HG02852 (cell line): ENCODE results near the gene DGAT2.

Experiments
- ATAC-seq: cut with Tn5 transposase; IDR thresholded peaks from one replicate; pipeline ENCODE4 v1.9.1; 2021; ENCODE audit warnings: mild to moderate bottlenecking, moderate library complexity; ENCODE audit not compliant: unreplicated experiment

DGAT2 gene

DNA sequence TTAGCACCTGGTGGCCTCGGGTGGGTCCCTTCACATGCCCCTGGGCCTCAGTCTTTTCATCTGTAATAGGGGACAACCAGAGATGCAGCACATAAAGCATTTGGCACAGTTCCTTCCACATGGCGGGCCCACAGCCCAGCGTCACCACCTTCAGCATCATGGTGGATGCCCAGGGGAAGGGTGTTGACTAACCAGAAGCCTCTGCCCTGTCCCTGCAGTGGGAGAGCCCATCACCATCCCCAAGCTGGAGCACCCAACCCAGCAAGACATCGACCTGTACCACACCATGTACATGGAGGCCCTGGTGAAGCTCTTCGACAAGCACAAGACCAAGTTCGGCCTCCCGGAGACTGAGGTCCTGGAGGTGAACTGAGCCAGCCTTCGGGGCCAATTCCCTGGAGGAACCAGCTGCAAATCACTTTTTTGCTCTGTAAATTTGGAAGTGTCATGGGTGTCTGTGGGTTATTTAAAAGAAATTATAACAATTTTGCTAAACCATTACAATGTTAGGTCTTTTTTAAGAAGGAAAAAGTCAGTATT is 31.6 kb downstream of the DGAT2 start:
- no peak for ATAC-seq

DNA sequence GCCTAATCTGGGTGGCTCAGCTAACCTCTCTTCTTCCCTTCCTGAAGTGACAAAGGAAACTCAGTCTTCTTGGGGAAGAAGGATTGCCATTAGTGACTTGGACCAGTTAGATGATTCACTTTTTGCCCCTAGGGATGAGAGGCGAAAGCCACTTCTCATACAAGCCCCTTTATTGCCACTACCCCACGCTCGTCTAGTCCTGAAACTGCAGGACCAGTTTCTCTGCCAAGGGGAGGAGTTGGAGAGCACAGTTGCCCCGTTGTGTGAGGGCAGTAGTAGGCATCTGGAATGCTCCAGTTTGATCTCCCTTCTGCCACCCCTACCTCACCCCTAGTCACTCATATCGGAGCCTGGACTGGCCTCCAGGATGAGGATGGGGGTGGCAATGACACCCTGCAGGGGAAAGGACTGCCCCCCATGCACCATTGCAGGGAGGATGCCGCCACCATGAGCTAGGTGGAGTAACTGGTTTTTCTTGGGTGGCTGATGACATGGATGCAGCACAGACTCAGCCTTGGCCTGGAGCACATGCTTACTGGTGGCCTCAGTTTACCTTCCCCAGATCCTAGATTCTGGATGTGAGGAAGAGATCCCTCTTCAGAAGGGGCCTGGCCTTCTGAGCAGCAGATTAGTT is 32.3 kb downstream of the DGAT2 start:
- ATAC-seq = no peak

DNA sequence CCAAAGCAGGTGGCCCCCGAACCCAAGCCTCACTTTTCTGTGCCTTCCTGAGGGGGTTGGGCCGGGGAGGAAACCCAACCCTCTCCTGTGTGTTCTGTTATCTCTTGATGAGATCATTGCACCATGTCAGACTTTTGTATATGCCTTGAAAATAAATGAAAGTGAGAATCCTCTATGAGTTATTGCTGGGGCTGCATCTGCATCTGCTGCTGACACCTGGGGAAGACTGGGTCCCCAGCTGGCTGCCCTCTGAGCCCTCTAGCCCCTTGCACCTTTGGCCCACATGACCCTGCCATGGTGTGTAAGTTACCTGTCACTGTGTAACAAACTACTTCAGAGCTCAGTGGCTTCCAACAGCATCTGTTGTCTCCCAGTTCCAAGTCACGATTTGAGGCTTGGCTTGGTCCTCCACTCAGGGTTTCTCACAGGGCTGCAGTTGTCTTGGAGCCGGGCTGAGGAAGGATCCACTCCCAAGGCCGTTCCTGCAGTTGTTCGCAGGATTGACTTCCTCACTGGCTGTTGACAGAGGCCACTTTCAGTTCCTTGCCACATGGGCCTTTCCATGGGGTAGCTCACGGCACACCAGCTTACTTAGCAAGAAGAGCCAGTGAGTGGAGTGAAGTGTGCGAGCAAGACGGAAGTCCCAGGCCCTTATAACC is 32.9 kb downstream of the DGAT2 start:
- no peak for ATAC-seq

DNA sequence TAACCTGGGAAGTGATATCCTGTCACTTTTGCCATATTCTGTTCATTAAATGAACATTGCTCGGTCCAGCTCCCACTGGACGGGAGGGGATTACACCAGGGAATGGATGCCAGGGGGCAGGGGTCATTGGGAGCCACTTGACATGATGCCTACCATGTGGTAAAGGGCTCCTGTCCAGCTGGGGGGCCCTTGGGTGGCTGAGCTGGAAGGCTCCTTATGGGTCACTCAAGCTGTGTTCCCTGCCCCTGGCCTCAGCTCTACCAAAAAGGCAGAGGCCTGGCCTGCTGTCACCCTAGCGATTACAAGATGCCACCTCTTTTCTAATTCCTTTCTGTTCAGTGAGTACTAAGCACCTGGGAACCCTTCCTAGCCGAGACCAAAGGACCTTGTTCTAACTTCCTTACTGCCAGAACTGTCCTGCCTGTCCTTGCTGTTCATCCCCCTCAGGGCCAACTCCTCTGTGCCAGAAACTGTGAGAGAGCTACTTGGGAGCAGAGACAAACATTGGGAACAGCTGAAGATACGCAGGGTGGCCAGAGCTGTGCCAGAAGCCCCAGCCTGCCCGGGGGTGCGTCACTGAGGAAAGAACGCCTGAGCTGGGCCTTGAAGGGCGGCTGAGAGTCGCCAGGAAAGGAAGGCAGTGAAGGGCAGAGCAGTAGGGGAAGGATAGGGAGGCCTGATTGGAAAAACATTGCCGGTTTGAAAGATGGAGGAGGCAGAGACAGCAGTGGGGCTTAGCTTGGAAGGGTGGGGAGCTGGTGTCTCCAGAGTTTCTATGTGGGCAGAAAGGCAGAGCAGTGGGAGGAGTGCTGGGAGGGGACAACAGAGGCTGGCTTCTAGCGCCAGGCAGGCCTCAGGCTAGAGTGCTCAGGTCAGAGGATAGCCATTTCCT is 33.7 kb downstream of the DGAT2 start:
- no peak for ATAC-seq

DNA sequence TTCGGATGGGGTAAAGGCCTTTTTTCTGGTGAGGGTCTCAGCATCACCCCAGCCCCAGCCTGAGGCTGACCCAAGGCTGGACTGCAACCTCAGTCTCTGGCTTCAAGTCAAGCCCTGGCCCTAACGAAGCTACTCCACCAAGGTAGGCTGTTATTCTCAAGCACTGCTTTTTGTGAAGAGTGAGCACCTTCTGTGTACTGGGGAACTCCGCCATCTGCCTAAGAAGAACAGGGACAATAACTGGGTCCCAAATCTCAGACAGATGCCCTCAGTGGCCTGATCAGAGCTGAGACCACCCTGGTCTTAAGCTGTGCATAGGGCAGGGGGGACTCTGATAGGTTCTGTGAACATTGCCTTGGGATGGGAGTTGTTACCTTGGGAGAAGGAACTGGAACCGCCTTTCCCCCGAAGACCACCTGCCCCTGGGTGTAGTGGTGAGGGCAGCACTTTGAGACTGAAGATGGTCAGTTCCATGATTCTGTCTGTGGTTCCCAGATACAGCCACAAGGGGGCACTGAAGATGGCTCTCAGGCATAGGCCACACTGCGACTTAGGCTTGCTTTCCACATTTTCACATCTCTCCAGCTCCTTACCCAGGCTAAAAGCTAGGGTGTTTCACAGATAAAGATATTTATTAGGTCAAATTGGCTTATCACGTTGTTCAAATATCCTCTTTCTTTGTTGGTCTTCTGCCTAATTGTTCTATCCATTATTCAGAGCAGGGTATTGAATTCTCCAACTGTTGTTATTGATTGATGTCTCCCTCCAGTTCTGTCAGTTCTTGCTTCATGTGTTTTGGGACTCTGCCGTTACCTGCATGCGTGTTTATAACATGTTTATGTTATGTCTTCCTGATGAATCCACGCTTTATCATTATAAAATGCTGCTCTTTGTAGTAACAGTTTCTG is 34.6 kb downstream of the DGAT2 start:
- peak; percentile 54 for ATAC-seq

DNA sequence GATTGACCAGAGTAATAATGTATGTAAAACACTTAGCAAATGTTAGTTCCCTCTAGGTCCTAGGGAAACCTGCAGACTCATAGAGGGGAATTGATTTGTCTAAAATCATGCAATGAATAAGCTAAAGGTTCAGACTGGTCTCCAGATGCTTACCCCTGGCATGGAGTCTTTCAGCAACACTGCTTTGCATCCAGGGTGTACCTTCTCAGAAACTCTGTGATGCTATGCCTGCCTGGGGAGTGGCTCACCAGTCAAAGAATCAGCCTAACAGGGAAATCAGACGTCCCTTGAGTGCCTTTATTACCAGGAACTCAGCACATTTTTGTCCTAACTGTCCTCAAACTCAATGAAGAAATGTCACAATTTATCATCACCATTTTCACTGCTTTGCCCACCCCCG is 40.5 kb downstream of the DGAT2 start:
- no peak for ATAC-seq

DNA sequence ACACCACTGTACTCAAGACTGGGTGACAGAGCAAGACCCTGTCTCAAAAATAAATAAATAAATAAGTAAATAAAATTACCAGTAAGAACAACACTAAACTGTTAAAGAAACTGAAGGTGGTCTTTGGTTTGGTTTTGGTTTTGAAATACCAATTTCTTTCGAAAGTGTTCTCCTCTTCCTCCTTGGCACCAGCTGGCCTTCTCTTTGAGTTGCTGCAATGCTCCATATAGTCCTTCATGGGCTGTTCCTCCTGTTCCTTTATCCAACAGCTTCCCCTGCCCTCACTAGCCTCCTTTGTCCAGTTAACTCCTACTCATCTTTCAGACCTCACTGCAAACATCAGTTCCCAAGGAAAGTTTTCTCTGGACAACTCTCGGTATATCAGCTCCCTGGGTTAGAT is 41.4 kb downstream of the DGAT2 start:
- no peak for ATAC-seq

DNA sequence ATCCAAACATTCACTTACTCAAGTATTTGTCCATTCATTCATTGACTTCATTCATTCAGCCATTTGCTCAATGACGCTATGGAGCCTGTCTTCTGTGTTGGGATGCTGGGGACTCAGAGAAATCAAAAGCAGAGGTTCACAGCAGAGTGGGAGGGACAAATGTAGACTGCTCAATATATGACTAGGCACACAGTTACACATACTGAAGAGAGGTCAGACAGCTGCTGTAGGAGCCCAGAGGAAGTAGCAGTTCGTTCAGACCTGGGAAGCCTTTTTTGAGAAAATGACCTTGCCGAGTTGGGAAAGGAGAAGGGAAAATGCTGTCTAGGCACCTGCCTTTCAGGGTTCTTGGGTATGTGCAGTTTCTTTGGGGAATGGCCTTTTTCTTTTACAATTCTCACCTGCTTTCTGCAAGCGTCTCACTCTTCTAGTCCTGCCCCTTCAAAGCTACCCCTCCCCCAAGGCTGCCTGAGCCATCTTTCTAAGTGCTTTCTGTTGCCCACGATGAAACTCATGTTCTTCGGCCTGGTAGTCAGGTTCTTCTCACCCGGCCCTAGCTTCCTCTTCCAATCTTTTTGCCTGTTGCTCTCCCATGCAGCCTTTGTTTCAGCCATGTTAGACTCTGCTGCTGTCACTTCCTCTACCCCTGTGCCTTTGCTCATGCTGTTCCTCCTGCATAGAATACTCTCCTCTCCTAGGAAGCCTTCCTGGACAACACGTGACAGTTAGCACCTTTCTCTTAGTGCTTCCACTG is 42.2 kb downstream of the DGAT2 start:
- ATAC-seq = peak; percentile 32

DNA sequence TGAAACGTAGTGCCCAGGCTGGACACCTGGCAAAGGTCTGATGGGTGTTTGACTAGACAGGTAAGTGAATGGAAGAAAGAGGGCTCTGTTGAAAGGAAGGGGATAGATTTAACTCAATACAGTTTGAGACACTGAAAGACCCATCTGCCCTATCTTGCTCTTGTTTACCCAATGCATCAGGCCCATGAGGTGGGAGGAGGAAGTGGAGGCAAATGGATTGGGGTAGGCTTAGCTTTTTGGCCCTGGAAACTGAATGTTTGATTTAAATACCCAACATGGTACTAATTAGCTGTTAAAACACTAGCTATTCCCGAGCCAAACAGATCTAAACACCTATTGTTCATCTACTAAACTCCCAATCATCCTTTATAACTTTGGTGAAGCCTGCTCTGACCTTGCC is 42.9 kb downstream of the DGAT2 start:
- ATAC-seq = no peak

DNA sequence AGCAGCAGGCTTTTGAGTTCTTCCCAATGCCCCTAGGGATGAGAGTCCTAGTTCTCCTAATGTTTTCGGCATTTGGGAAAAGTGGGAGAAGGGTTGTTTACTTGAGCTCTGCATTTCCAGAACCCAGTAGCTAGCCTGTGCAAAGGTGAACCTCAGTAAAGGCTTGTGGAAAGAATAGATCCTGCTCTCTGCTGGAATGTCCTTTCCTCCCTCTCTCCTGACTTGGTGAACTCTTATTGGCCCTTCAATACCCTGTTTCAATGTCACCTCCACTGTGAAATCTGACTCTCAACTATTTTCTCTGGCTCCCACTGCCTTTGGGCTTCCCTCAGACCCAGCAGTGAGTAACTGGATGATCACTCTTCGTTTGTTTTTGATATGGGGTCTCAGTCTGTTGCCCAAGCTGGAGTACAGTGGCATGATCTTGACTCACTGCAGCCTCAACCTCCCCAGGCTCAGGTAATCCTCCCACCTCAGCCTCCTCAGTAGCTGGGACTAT is 44.0 kb downstream of the DGAT2 start:
- ATAC-seq = no peak

DNA sequence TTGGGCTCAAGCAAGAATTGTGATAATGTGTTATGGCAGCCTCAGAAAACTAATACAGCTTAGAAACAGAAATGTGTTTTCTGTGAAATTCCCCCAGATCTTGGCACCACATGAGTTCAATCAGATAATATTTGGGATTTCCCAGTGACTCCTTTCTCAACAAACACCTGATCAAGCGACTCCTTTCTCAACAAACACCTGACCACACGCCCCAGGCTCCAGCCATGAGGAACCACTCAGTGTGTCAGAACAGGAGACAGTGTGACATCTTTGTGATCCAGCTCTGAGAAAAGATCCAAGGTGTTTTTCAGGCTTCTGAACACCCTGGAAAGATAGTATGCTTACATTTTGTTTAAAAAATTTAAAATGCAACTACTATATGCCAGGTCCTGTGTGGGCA is 44.5 kb downstream of the DGAT2 start:
- ATAC-seq = no peak

DNA sequence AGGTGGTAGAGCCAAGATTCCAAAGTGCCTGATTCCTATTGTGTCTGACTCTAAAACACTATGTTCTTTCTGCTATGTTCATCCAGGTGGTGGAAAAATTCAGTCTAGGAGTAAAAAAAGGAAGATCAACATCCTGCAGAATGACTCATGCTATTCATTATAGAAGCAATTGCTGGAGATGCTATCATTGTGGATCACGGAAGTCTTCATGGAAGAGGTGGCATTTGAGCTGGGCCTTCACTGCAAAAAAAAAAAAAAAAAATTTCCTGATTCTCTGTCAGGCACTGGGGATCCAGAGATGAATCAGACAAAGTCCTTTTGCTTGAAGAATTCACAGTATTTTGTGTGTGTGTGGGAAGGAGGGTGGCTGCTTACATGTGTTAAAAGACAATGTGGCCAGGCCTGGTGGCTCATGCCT is 45.1 kb downstream of the DGAT2 start:
- no peak for ATAC-seq

DNA sequence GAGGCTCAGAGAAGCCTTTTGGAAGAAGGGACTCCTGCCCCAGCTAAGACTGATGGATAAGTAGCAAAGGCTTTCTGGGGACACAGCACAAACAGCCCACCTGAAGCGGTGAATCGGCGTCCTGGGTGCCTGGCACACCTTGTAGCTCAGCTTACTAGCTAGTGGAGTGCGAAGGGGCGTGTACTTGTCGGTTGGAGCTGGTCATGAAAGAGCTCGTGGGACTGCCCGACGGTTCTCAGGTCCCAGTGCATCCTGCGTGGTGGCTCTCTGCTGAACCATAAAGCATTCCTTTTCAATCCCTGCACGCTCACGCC is 45.7 kb downstream of the DGAT2 start:
- ATAC-seq = peak; percentile 21

DNA sequence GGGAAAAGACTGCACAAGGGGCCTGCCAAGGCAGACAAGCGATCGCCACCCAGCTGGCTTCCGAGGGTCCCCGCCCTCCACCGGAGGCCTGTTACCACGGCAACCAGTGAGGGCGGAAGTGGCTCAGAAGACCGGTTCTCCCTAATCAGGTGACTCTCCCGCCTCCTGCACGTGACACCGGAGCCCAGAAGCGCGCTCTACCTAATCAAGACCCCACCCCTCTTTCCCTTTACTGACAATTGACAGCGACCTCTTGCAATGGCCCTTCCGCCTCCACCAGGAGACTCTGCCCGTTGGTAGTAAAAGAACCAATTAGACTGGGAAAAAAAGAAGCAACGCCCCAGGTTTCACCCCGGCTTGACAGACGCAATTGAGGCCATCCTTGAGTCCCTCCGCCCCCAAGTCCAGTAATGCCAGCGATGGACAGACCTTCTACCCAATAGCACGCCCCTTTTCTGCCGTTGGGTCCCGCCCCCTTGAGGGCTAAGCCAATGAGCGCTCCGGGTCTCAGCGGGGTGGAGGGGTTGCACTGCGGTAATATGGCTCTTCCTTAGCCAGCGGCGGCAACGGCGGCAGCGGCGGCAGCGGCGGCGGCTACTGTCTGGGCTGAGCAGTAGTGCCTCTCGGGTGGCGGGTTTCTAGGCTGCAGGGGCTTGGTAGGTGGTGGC is 46.2 kb downstream of the DGAT2 start, which contains the start of gene UVRAG:
Gene UVRAG (plus strand): TSS at position 534 of the 668 bp plus-strand sequence. CDS start 198 bp downstream, outside the sequence.
- peak; percentile 71 for ATAC-seq

DNA sequence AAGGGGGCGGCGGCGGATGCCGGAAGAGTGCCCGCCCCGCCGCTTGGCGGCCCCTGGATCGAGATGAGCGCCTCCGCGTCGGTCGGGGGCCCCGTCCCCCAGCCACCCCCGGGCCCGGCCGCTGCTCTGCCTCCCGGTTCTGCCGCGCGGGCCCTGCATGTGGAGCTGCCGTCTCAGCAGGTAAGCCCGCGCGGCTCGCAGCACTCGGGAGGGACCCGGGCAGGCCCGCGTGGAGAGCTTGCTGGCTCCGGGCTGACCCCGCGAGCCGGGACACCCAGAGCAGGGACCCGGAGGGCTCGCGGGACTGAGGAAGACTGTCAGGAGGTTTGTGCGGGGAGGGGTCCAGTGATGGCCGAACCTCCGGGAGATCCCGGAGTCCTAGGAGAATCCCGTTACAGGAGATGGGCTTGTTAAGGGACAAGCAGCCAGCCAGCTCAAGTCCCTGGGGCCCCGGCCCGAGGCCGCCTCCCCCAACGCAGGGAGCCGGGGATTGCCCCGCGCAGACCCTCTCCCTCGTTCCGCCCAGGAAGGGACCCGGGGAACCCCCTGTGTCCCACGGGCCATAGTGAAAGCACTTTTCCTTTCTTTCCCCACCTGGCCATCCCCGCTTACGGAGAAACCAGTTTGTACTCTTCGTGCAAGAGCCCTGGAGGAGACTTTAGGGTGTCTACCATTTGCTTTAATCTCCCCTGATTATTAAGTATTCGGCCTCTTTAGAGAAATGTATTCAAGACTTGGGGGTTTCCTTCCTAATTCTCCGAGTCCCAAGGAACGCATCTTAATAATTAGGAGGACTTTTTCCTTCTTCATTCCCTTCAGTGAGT is 47.0 kb downstream of the DGAT2 start:
- peak; percentile 17 for ATAC-seq

DNA sequence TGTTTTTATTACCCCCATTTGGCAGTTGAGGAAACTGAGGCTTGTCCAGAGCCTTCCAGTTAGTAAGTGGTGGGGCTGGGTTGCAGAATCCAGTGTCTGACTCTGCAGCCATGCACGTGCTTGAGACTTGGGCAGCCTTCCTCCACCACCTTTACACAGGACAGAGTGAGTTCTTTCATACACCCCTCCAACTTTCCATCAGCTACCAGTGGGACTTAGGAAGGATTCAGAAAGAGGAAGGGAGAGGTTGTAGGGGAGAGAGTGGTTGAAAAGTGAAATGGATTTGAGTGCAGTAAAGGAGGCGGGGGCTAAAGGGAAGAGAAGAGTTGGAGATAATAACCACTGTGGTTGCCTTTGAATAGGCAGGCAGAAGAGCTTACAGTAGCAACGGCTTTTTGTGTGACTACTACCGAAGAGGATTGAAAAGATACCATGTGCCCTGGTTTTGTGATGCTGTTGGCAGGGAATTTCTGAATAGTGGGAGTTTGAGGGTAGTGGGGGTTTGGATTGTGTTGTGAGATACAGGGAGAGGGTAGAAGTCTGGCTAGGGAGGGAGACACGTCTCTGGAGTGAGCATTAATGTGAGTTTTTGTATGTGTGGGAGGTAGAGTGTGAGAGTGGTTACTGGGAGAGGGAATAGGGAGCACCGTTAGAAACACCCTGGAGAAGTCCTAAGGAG is 48.1 kb downstream of the DGAT2 start:
- ATAC-seq = no peak

DNA sequence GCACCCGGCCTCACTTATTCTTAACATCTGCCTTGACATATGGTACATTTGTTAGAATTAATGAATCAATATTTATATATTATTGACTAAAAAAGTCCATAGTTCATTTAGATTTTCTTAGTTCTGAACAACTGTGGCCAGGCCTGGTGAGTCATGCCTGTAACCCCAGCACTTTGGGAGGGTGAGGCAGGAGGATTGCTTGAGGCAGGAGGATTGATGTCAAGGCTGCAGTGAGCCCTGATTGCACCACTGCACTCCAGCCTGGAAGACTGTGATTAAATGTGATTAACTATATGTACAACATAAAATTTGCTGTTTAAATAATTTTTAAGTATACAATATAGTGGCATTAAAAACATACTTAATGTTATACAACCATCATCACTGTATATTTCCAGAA is 52.1 kb downstream of the DGAT2 start:
- ATAC-seq = no peak

DNA sequence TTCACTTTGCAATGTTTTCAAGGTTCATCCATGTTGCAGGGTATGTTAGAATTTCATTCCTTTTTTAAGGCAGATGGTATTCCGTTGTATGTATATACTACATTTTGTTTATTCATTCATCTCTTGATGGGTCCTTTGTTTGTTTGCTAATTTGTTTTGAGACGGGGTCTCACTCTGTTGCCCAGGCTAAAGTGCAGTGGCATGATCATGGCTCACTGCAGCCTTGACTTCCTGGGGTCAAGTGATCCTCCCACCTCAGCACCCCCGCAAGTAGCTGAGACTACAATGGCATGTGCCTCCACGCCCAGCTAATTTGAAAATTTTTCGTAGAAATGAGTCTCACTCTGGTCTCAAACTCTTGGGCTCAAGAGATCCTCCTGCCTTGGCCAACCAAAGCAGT is 52.6 kb downstream of the DGAT2 start:
- no peak for ATAC-seq
